Mesenchymal stem cell (in vitro differentiated cells and primary cell): ENCODE results near the gene NIPA2.

Experiments
- DNase-seq: peaks from one replicate; pipeline ENCODE4 v3.0.0-alpha.2; 2013
- H2AFZ ChIP-seq: one replicate; pipeline ENCODE4 v1.6.1; 2013; ENCODE audit warnings: low read depth, mild to moderate bottlenecking, control low read depth, inconsistent platforms, low read length, moderate library complexity
- H2AK5ac ChIP-seq: 2 replicates; pipeline ENCODE4 v1.6.1; 2013; ENCODE audit warnings: low read length, moderate library complexity, mild to moderate bottlenecking, inconsistent platforms; ENCODE audit not compliant: severe bottlenecking
- H2BK120ac ChIP-seq: one replicate; pipeline ENCODE4 v1.6.1; 2013; ENCODE audit warnings: low read depth, mild to moderate bottlenecking, inconsistent platforms, low read length, moderate library complexity
- H2BK12ac ChIP-seq, 2 experiments: one replicate each; pipeline ENCODE4 v1.6.1; 2013; ENCODE audit warnings: inconsistent platforms in 2 of 2, low read length in 2 of 2, mild to moderate bottlenecking in 2 of 2, moderate library complexity in 2 of 2, control low read depth in 1 of 2
- H2BK15ac ChIP-seq: one replicate; pipeline ENCODE4 v1.6.1; 2013; ENCODE audit warnings: mild to moderate bottlenecking, low read depth, inconsistent platforms; ENCODE audit not compliant: poor library complexity, severe bottlenecking
- H2BK5ac ChIP-seq: 2 replicates; pipeline ENCODE4 v1.6.1; 2013; ENCODE audit warnings: low read depth, mild to moderate bottlenecking, low read length, control low read depth, inconsistent platforms; ENCODE audit not compliant: poor library complexity, severe bottlenecking
- H3K14ac ChIP-seq, 2 experiments: one replicate each; pipeline ENCODE4 v1.6.1; 2013; ENCODE audit warnings: inconsistent platforms in 2 of 2, low read length in 2 of 2, control low read depth in 1 of 2, mild to moderate bottlenecking in 1 of 2, moderate library complexity in 1 of 2
- H3K18ac ChIP-seq, 2 experiments: one replicate each; pipeline ENCODE4 v1.6.1; 2013; ENCODE audit warnings: inconsistent platforms in 2 of 2, low read length in 2 of 2, control low read depth in 1 of 2, low read depth in 1 of 2, mild to moderate bottlenecking in 1 of 2
- H3K23ac ChIP-seq, 2 experiments: one replicate each; pipeline ENCODE4 v1.6.1; 2013; ENCODE audit warnings: inconsistent platforms in 2 of 2, low read length in 2 of 2, mild to moderate bottlenecking in 2 of 2, moderate library complexity in 2 of 2, control low read depth in 1 of 2
- H3K27ac ChIP-seq: 2 replicates; pipeline ENCODE4 v1.5.1; 2013; ENCODE audit warnings: mild to moderate bottlenecking, moderate library complexity, low read length, control low read depth, inconsistent platforms; ENCODE audit not compliant: poor library complexity, severe bottlenecking
- H3K27me3 ChIP-seq, 2 experiments: 2 replicates each; pipeline versions ENCODE4 v1.6.1 to v1.7.0; 2013; ENCODE audit warnings: low read length in 2 of 2, mild to moderate bottlenecking in 2 of 2, moderate library complexity in 2 of 2, control low read depth in 1 of 2, inconsistent platforms in 1 of 2; ENCODE audit not compliant: control insufficient read depth in 1 of 2, insufficient read depth in 1 of 2
- H3K36me3 ChIP-seq, 2 experiments: 2 replicates each; pipeline versions ENCODE4 v1.6.1 to v1.7.0; 2013; ENCODE audit warnings: low read length in 2 of 2, control low read depth in 1 of 2, inconsistent platforms in 1 of 2, low read depth in 1 of 2, mild to moderate bottlenecking in 1 of 2; ENCODE audit not compliant: insufficient read depth in 2 of 2, control insufficient read depth in 1 of 2
- H3K4ac ChIP-seq, 2 experiments: one replicate each; pipeline ENCODE4 v1.6.1; 2013; ENCODE audit warnings: inconsistent platforms in 2 of 2, low read length in 2 of 2, mild to moderate bottlenecking in 2 of 2, moderate library complexity in 2 of 2, control low read depth in 1 of 2, low read depth in 1 of 2
- H3K4me1 ChIP-seq: 2 replicates; pipeline ENCODE4 v1.6.1; 2013; ENCODE audit warnings: low read depth, low read length, control low read depth; ENCODE audit not compliant: control insufficient read depth, insufficient read depth
- H3K4me2 ChIP-seq: 2 replicates; pipeline ENCODE4 v1.6.1; 2013; ENCODE audit warnings: low read length, mild to moderate bottlenecking, inconsistent platforms; ENCODE audit not compliant: poor library complexity, severe bottlenecking
- H3K4me3 ChIP-seq, 2 experiments: 2 replicates each; pipeline versions ENCODE4 v1.5.1 to v1.7.0; 2013; ENCODE audit warnings: low read length in 2 of 2, mild to moderate bottlenecking in 2 of 2, control low read depth in 1 of 2, low read depth in 1 of 2; ENCODE audit not compliant: insufficient read depth in 1 of 2
- H3K79me1 ChIP-seq: replicated peaks from 2 replicates; pipeline ENCODE4 v1.6.1; 2013; ENCODE audit warnings: mild to moderate bottlenecking, control low read depth, low read length, inconsistent platforms; ENCODE audit not compliant: poor library complexity, severe bottlenecking
- H3K9ac ChIP-seq: 2 replicates; pipeline ENCODE4 v1.7.0; 2013; ENCODE audit warnings: mild to moderate bottlenecking, low read length, moderate library complexity
- H3K9me3 ChIP-seq: 2 replicates; pipeline ENCODE4 v1.7.0; 2013; ENCODE audit warnings: mild to moderate bottlenecking, low read length; ENCODE audit not compliant: control insufficient read depth
- H4K8ac ChIP-seq: one replicate; pipeline ENCODE4 v1.6.1; 2013; ENCODE audit warnings: inconsistent platforms, mild to moderate bottlenecking, low read length, moderate library complexity
- H4K91ac ChIP-seq: one replicate; pipeline ENCODE4 v1.6.1; 2013; ENCODE audit warnings: mild to moderate bottlenecking, low read length, inconsistent platforms
- WGBS: methylation state at CpG from one replicate; pipeline ENCODE4 v1.1.7; 2013; ENCODE audit warnings: mixed read lengths; 5-methylcytosine and 5-hydroxymethylcytosine counted together

NIPA2 gene

DNA sequence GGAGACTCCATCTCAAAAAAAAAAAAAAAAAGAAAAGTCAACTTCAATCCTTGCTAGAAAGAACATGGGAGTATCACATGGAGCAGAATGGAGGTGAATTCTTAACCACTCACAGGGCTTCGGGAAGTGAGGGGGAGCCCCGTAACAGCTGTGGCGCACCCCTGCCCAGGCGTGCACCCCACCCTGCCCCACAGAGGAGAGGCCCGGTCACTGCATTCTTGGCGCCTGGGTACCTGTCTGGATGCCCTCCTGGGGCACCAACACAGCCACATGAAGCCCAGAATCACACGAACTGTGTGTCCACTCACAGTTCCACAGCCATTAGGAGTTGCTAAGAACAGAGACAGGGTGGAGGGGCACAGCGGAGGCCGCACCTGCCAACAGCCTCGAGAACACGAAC is 51.8 kb downstream of the NIPA2 start:
- Histone ChIP-seq H2BK12ac (no peak overlapping the region), H3K4me1 (peaks cover 9% of the 10 kb centered on the region), H3K9me3 (no peaks in the 10 kb centered on the region), H3K4me2 (no peak overlapping the region), H3K27ac (no peak overlapping the region), H2BK5ac (no peak overlapping the region), H2AFZ (no peak overlapping the region), H3K79me1 (peaks cover 16% of the 10 kb centered on the region), H3K4ac (no peak overlapping the region), H2BK120ac (no peak overlapping the region), H3K9ac (no peak overlapping the region), H3K23ac (no peak overlapping the region), H2AK5ac (no peak overlapping the region), H4K8ac (no peak overlapping the region), H3K14ac (no peak overlapping the region), H4K91ac (no peak overlapping the region), H3K36me3 (peaks cover 37 to 40% of the 10 kb centered on the region in 2 experiments), H3K27me3 (no peaks in the 10 kb centered on the region), H2BK15ac (no peak overlapping the region), H3K18ac (no peak overlapping the region), H3K4me3 (no peak overlapping the region)
- no peak for DNase-seq
- 99% methylated on average over 11 of the region's 11 CpGs for WGBS

- no peak overlapping the region for H2BK5ac ChIP-seq
- H3K23ac ChIP-seq: no peak overlapping the region
- no peak overlapping the region for H3K27ac ChIP-seq
- H3K79me1 ChIP-seq: peaks cover 14% of the 10 kb centered on the region
- H3K9ac ChIP-seq: no peak overlapping the region
- no peak overlapping the region for H3K4ac ChIP-seq
- H4K8ac ChIP-seq: no peak overlapping the region
- no peak overlapping the region for H3K18ac ChIP-seq
- no peak overlapping the region for H4K91ac ChIP-seq
- no peaks in the 10 kb centered on the region for H3K9me3 ChIP-seq
- no peak for DNase-seq
- H3K36me3 ChIP-seq: peaks cover 42 to 46% of the 10 kb centered on the region in 2 experiments
- 94% methylated on average over 33 of the region's 33 CpGs for WGBS
- peak overlapping the region; percentile 34 for H2BK15ac ChIP-seq
- no peak overlapping the region for H3K4me2 ChIP-seq
- H3K27me3 ChIP-seq: no peaks in the 10 kb centered on the region
- no peak overlapping the region for H3K14ac ChIP-seq
- H2AFZ ChIP-seq: no peak overlapping the region
- no peak overlapping the region for H2BK120ac ChIP-seq
- peaks cover 16% of the 10 kb centered on the region for H3K4me1 ChIP-seq
- H2BK12ac ChIP-seq: no peak overlapping the region
- no peak overlapping the region for H3K4me3 ChIP-seq
- H2AK5ac ChIP-seq: no peak overlapping the region
Measured at GRCh38 chr15:22891426-22892210, 53.2 kb downstream of the NIPA2 start.

DNA sequence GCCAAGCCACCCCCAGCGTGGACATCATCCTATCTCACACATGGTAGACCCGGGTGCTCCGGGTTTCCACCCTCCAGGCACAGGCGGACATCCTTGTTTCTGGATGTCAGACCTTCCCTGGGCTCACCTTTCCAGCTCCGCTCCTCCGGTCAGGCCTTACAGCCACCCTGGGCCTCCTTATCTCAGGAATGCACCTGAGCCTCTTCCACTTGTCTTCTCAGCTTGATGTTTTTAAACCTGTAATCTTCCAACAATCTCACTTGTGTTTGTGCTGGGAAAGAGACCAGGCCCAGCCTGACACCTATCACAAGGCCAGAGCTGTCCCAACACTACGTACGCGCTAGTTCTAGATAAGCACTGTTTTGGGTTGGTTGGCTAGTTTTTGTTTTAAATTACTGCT is 53.9 kb downstream of the NIPA2 start:
- Histone ChIP-seq H3K4me1 (peaks cover 16% of the 10 kb centered on the region), H2AFZ (no peak overlapping the region), H2BK15ac (no peak overlapping the region), H2AK5ac (no peak overlapping the region), H3K4me2 (no peak overlapping the region), H2BK120ac (no peak overlapping the region), H3K9me3 (no peaks in the 10 kb centered on the region), H3K4ac (no peak overlapping the region), H3K18ac (no peak overlapping the region), H3K14ac (no peak overlapping the region), H4K91ac (no peak overlapping the region), H2BK5ac (no peak overlapping the region), H2BK12ac (no peak overlapping the region), H3K23ac (no peak overlapping the region), H3K4me3 (no peak overlapping the region), H3K27ac (no peak overlapping the region), H4K8ac (no peak overlapping the region), H3K27me3 (no peaks in the 10 kb centered on the region), H3K36me3 (peaks cover 45 to 49% of the 10 kb centered on the region in 2 experiments), H3K9ac (no peak overlapping the region), H3K79me1 (peaks cover 14% of the 10 kb centered on the region)
- 88% methylated on average over 6 of the region's 9 CpGs for WGBS
- no peak for DNase-seq

DNA sequence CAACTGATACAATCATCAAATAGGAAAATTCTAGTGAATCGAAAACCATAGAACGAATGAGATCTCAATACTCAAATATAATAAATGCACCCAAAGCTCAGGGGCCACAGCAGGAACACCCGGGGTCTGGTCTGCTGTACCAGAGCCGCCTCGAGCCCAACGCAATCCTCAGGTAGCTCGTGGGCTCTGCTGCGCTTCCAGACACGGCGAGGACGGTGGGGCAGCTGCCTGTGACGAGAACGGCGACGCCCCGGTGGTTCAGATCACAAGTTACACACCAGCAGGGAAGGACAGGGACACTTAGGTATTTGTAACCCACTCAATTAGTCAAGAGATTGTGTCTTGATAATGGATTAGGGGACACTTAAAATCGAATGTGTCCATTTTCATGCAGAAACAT is 54.6 kb downstream of the NIPA2 start:
- Histone ChIP-seq H2BK120ac (no peak overlapping the region), H3K4me2 (no peak overlapping the region), H2AFZ (no peak overlapping the region), H3K79me1 (peaks cover 14% of the 10 kb centered on the region), H2BK15ac (no peak overlapping the region), H3K4me1 (peaks cover 12% of the 10 kb centered on the region), H3K27ac (no peak overlapping the region), H2BK12ac (no peak overlapping the region), H3K9me3 (no peaks in the 10 kb centered on the region), H3K18ac (no peak overlapping the region), H3K9ac (no peak overlapping the region), H3K14ac (no peak overlapping the region), H4K91ac (no peak overlapping the region), H3K4ac (no peak overlapping the region), H3K4me3 (no peak overlapping the region), H2AK5ac (no peak overlapping the region), H3K23ac (no peak overlapping the region), H3K36me3 (peaks cover 48 to 55% of the 10 kb centered on the region in 2 experiments), H4K8ac (no peak overlapping the region), H2BK5ac (no peak overlapping the region), H3K27me3 (no peaks in the 10 kb centered on the region)
- 99% methylated on average over 16 of the region's 17 CpGs for WGBS
- DNase-seq: no peak
